NCI-H1092 treated with DMSO at 0.1 percent for 48 hours (cell line): ENCODE results near the gene HACD2.
A peak's percentile ranks its signal among the peaks of the same experiment; 100 is the strongest.
"Not testable (repeated sequence)": the region's sequence is repeated elsewhere in the genome, so short reads cannot be mapped to it uniquely, and the experiment has no call there.

Experiments
- DNase-seq: peaks from one replicate; lab custom pipeline; 2025; lab: John Stamatoyannopoulos, UW

HACD2 gene

GRCh38 chr3:123584988-123585937 is at the start of gene HACD2:
Gene HACD2 (minus strand): TSS chr3:123585053. CDS start chr3:123585027, 26 bp downstream.
- DNase-seq = peak; percentile 99

- peak; percentile 57 for DNase-seq
Measured at GRCh38 chr3:123634149-123635051, 49.5 kb upstream of the HACD2 start.

- DNase-seq = no peak
Measured at GRCh38 chr3:123633530-123633929, 48.7 kb upstream of the HACD2 start.

- no peak for DNase-seq
Measured at GRCh38 chr3:123632161-123632655, 47.4 kb upstream of the HACD2 start.

- no peak for DNase-seq
Measured at GRCh38 chr3:123629747-123630047, 44.8 kb upstream of the HACD2 start.

- no peak for DNase-seq
Measured at GRCh38 chr3:123628996-123629746, 44.3 kb upstream of the HACD2 start.

- peak; percentile 31 for DNase-seq
Measured at GRCh38 chr3:123627673-123628670, 43.1 kb upstream of the HACD2 start.

GRCh38 chr3:123626881-123627280 is 42.0 kb upstream of the HACD2 start:
- DNase-seq = no peak

GRCh38 chr3:123624302-123624701 is 39.4 kb upstream of the HACD2 start:
- no peak for DNase-seq

GRCh38 chr3:123623346-123623880 is 38.6 kb upstream of the HACD2 start:
- no peak for DNase-seq

- DNase-seq = no peak
Measured at GRCh38 chr3:123622766-123623165, 37.9 kb upstream of the HACD2 start.

- DNase-seq = no peak
Measured at GRCh38 chr3:123621850-123622189, 37.0 kb upstream of the HACD2 start.

GRCh38 chr3:123621186-123621849 is 36.5 kb upstream of the HACD2 start:
- no peak for DNase-seq

GRCh38 chr3:123620343-123620742 is 35.5 kb upstream of the HACD2 start:
- no peak for DNase-seq

GRCh38 chr3:123618768-123619484 is 34.1 kb upstream of the HACD2 start:
- DNase-seq = peak; percentile 29

- no peak for DNase-seq
Measured at GRCh38 chr3:123618076-123618708, 33.3 kb upstream of the HACD2 start.

- DNase-seq = no peak
Measured at GRCh38 chr3:123616593-123616992, 31.7 kb upstream of the HACD2 start.

- DNase-seq = no peak
Measured at GRCh38 chr3:123613543-123613942, 28.7 kb upstream of the HACD2 start.

GRCh38 chr3:123611674-123612073 is 26.8 kb upstream of the HACD2 start:
- DNase-seq = not testable (repeated sequence)
